Activated naive CD8-positive, alpha-beta T cell treated with anti-CD3 and anti-CD28 coated beads, Interleukin-2, amount 10 ng/mL, durations not matched to agents 7 days and 5 days (primary cell): Measurements from ENCODE around the gene LY86. TPM values are rescaled to one million over a fixed set of nuclear protein-coding genes. Genes with fewer than 3 reads are reported as not detected.
A peak's percentile ranks its signal among the peaks of the same experiment; 100 is the strongest.

Experiments used
- ATAC-seq: fragments of 150-1000 bp; cut with Tn5 transposase; one replicate; pipeline ENCODE4 v1.10.0; 2021; ENCODE audit warnings: low read depth, moderate library complexity
- POLR2A ChIA-PET: fragments of 350-600 bp; sonication (Branson Sonifier 250); formaldehyde crosslinking; loops from one replicate; lab custom pipeline; 2021; ENCODE audit warnings: antibody characterized with exemption; lab: Charles Lee
- DNase-seq: peaks from one replicate; pipeline ENCODE4 v3.0.0; 2021
- H3K27ac Mint-ChIP-seq: one replicate; pipeline ENCODE4 v1.8.0; 2022; ENCODE audit warnings: mild to moderate bottlenecking, mixed read lengths
- H3K27me3 Mint-ChIP-seq: one replicate; pipeline ENCODE4 v1.8.0; 2022; ENCODE audit warnings: mild to moderate bottlenecking, moderate library complexity, mixed read lengths
- H3K36me3 Mint-ChIP-seq: one replicate; pipeline ENCODE4 v1.8.0; 2021; ENCODE audit warnings: mild to moderate bottlenecking, mixed read lengths
- H3K4me1 Mint-ChIP-seq: one replicate; pipeline ENCODE4 v1.8.0; 2021; ENCODE audit warnings: mixed read lengths
- H3K4me3 Mint-ChIP-seq: one replicate; pipeline ENCODE4 v1.8.0; 2022; ENCODE audit warnings: mild to moderate bottlenecking, moderate library complexity, mixed read lengths
- H3K9me3 Mint-ChIP-seq: one replicate; pipeline ENCODE4 v1.8.0; 2021; ENCODE audit warnings: mixed read lengths
- total RNA-seq, 2 experiments: library from RNA; stranded (reverse); gene quantifications; one replicate each; pipeline ENCODE4 v1.2.3, GENCODE V29; 2021

Gene LY86
- total RNA-seq, 2 experiments from 2014 or later = 5.5 to 5.7 TPM

- no peaks in the 10 kb centered on the region for H3K27me3 Mint-ChIP-seq
- POLR2A ChIA-PET = no interaction called here
- peaks cover 33% of the 10 kb centered on the region for H3K4me1 Mint-ChIP-seq
- no peak for ATAC-seq
- no peak overlapping the region for H3K27ac Mint-ChIP-seq
- H3K36me3 Mint-ChIP-seq = peaks cover 9% of the 10 kb centered on the region
- H3K4me3 Mint-ChIP-seq = no peak overlapping the region
- no peak for DNase-seq
- H3K9me3 Mint-ChIP-seq = peaks cover 10% of the 10 kb centered on the region
Observed at GRCh38 chr6:6688951-6689350, 100.4 kb downstream of the LY86 start.

- Mint-ChIP-seq H3K36me3 (peaks cover 9% of the 10 kb centered on the region), H3K27ac (no peak overlapping the region), H3K27me3 (no peaks in the 10 kb centered on the region), H3K4me3 (no peak overlapping the region), H3K9me3 (peaks cover 10% of the 10 kb centered on the region), H3K4me1 (peaks cover 30% of the 10 kb centered on the region)
- ATAC-seq (no peak), DNase-seq (no peak)
- POLR2A ChIA-PET = no interaction called here
Observed at GRCh38 chr6:6689400-6690143, 101.1 kb downstream of the LY86 start.

GRCh38 chr6:6690144-6690483 is 101.6 kb downstream of the LY86 start:
- POLR2A ChIA-PET = no interaction called here
- Mint-ChIP-seq H3K27ac (no peak overlapping the region), H3K36me3 (peaks cover 9% of the 10 kb centered on the region), H3K4me1 (peaks cover 28% of the 10 kb centered on the region), H3K9me3 (peaks cover 10% of the 10 kb centered on the region), H3K27me3 (peaks cover under 1% of the 10 kb centered on the region), H3K4me3 (no peak overlapping the region)
- no peak for ATAC-seq
- no peak for DNase-seq

GRCh38 chr6:6694368-6694780 is 105.9 kb downstream of the LY86 start:
- H3K4me3 Mint-ChIP-seq = no peak overlapping the region
- peaks cover 26% of the 10 kb centered on the region for H3K4me1 Mint-ChIP-seq
- POLR2A ChIA-PET = no interaction called here
- peaks cover 8% of the 10 kb centered on the region for H3K36me3 Mint-ChIP-seq
- no peak for ATAC-seq
- H3K27me3 Mint-ChIP-seq = peaks cover 2% of the 10 kb centered on the region
- no peak overlapping the region for H3K27ac Mint-ChIP-seq
- DNase-seq = no peak
- H3K9me3 Mint-ChIP-seq = peaks cover 10% of the 10 kb centered on the region

- peaks cover 10% of the 10 kb centered on the region for H3K9me3 Mint-ChIP-seq
- peaks cover 8% of the 10 kb centered on the region for H3K36me3 Mint-ChIP-seq
- H3K4me3 Mint-ChIP-seq = no peak overlapping the region
- DNase-seq (no peak), ATAC-seq (no peak)
- peaks cover 25% of the 10 kb centered on the region for H3K4me1 Mint-ChIP-seq
- H3K27me3 Mint-ChIP-seq = peaks cover 6% of the 10 kb centered on the region
- peak overlapping the region; percentile 24 for H3K27ac Mint-ChIP-seq
- POLR2A ChIA-PET = no interaction called here
Observed at GRCh38 chr6:6694825-6695624, 106.5 kb downstream of the LY86 start.

GRCh38 chr6:6695625-6696276 is 107.2 kb downstream of the LY86 start:
- Mint-ChIP-seq H3K4me1 (peaks cover 25% of the 10 kb centered on the region), H3K36me3 (peaks cover 8% of the 10 kb centered on the region), H3K4me3 (no peak overlapping the region), H3K9me3 (peaks cover 10% of the 10 kb centered on the region), H3K27me3 (peaks cover 9% of the 10 kb centered on the region), H3K27ac (peak overlapping the region; percentile 59)
- POLR2A ChIA-PET = interaction anchor here (0.6 kb wide), 1 partner anchor 357 kb away, joined by 3 read pairs; no protein-coding TSS in a partner anchor
- DNase-seq (no peak), ATAC-seq (no peak)

GRCh38 chr6:6696867-6697531 is 108.5 kb downstream of the LY86 start:
- Mint-ChIP-seq H3K27ac (peak overlapping the region; percentile 73), H3K4me1 (peaks cover 29% of the 10 kb centered on the region), H3K9me3 (peaks cover 5% of the 10 kb centered on the region), H3K36me3 (peaks cover 5% of the 10 kb centered on the region), H3K4me3 (peak overlapping the region; percentile 25), H3K27me3 (peaks cover 18% of the 10 kb centered on the region)
- POLR2A ChIA-PET = interaction anchor here (1.0 kb wide), 1 partner anchor 21 kb away, joined by 3 read pairs; no protein-coding TSS in a partner anchor
- ATAC-seq (peak; percentile 44), DNase-seq (peak; percentile 71)

- H3K27ac Mint-ChIP-seq = peak overlapping the region; percentile 73
- POLR2A ChIA-PET = no interaction called here
Observed at GRCh38 chr6:6697620-6698019, 109.1 kb downstream of the LY86 start.

GRCh38 chr6:6699741-6700367 is 111.3 kb downstream of the LY86 start:
- Mint-ChIP-seq H3K4me3 (no peak overlapping the region), H3K9me3 (no peaks in the 10 kb centered on the region), H3K36me3 (no peaks in the 10 kb centered on the region), H3K27me3 (peaks cover 18% of the 10 kb centered on the region), H3K4me1 (peaks cover 31% of the 10 kb centered on the region), H3K27ac (no peak overlapping the region)
- no peak for ATAC-seq
- POLR2A ChIA-PET = no interaction called here
- no peak for DNase-seq

More at GRCh38 chr6:6697620-6698019, 109.1 kb downstream of the LY86 start:
- DNase-seq (no peak), ATAC-seq (peak; percentile 85)
- H3K9me3 Mint-ChIP-seq = peaks cover 1% of the 10 kb centered on the region
- peak overlapping the region; percentile 25 for H3K4me3 Mint-ChIP-seq
- peaks cover 18% of the 10 kb centered on the region for H3K27me3 Mint-ChIP-seq
- peaks cover 1% of the 10 kb centered on the region for H3K36me3 Mint-ChIP-seq
- H3K4me1 Mint-ChIP-seq = peaks cover 29% of the 10 kb centered on the region

- no peak overlapping the region for H3K27ac Mint-ChIP-seq
- H3K36me3 Mint-ChIP-seq = no peaks in the 10 kb centered on the region
- DNase-seq (no peak), ATAC-seq (no peak)
- peaks cover 30% of the 10 kb centered on the region for H3K4me1 Mint-ChIP-seq
- POLR2A ChIA-PET = interaction anchor here (0.5 to 1.2 kb wide), 2 partner anchors 12 to 447 kb away, joined by 3 to 4 read pairs; no protein-coding TSS in a partner anchor
- H3K9me3 Mint-ChIP-seq = no peaks in the 10 kb centered on the region
- no peak overlapping the region for H3K4me3 Mint-ChIP-seq
- H3K27me3 Mint-ChIP-seq = peaks cover 17% of the 10 kb centered on the region
Observed at GRCh38 chr6:6700407-6701270, 112.1 kb downstream of the LY86 start.

GRCh38 chr6:6701864-6702263 is 113.3 kb downstream of the LY86 start:
- DNase-seq (no peak), ATAC-seq (no peak)
- POLR2A ChIA-PET = interaction anchor here (1.2 kb wide), 1 partner anchor 11 kb away, joined by 4 read pairs; no protein-coding TSS in a partner anchor
- Mint-ChIP-seq H3K4me3 (no peak overlapping the region), H3K36me3 (no peaks in the 10 kb centered on the region), H3K27me3 (peaks cover 22% of the 10 kb centered on the region), H3K27ac (no peak overlapping the region), H3K9me3 (no peaks in the 10 kb centered on the region), H3K4me1 (peaks cover 22% of the 10 kb centered on the region)

- Mint-ChIP-seq H3K27ac (no peak overlapping the region), H3K4me3 (no peak overlapping the region), H3K27me3 (peaks cover 31% of the 10 kb centered on the region), H3K4me1 (peaks cover 8% of the 10 kb centered on the region), H3K9me3 (peaks cover 2% of the 10 kb centered on the region), H3K36me3 (peaks cover 3% of the 10 kb centered on the region)
- ATAC-seq = no peak
- POLR2A ChIA-PET = no interaction called here
- DNase-seq = no peak
Observed at GRCh38 chr6:6703699-6704098, 115.2 kb downstream of the LY86 start.
